H9 (cell line): Measurements from ENCODE around the gene ERCC8. TPM values are rescaled to one million over a fixed set of nuclear protein-coding genes. Genes with fewer than 3 reads are reported as not detected.
"Not testable (repeated sequence)": the region's sequence is repeated elsewhere in the genome, so short reads cannot be mapped to it uniquely, and the experiment has no call there.

Experiments used
- DNase-seq: peaks from one replicate; pipeline ENCODE4 v3.0.0-alpha.2; 2017
- H2AFZ ChIP-seq: one replicate; pipeline ENCODE4 v1.6.1; 2013; ENCODE audit warnings: mild to moderate bottlenecking, low read length, control low read depth, moderate library complexity
- H2AK5ac ChIP-seq: 2 replicates; pipeline ENCODE4 v1.6.1; 2013; ENCODE audit warnings: low read length, control low read depth, mixed read lengths; ENCODE audit not compliant: insufficient read length
- H2BK120ac ChIP-seq: one replicate; pipeline ENCODE4 v1.6.1; 2013; ENCODE audit warnings: low read depth, mild to moderate bottlenecking, low read length, control low read depth, inconsistent platforms; ENCODE audit not compliant: poor library complexity, severe bottlenecking
- H2BK12ac ChIP-seq: 2 replicates; pipeline ENCODE4 v1.6.1; 2013; ENCODE audit warnings: low read length, control low read depth, mixed read lengths, low read depth; ENCODE audit not compliant: insufficient read length
- H2BK15ac ChIP-seq: 2 replicates; pipeline ENCODE4 v1.6.1; 2013; ENCODE audit warnings: low read depth, low read length, control low read depth
- H2BK20ac ChIP-seq: one replicate; pipeline ENCODE4 v1.6.1; 2013; ENCODE audit warnings: low read depth, mild to moderate bottlenecking, low read length, control low read depth, inconsistent platforms; ENCODE audit not compliant: poor library complexity, severe bottlenecking
- H2BK5ac ChIP-seq: 2 replicates; pipeline ENCODE4 v1.6.1; 2013; ENCODE audit warnings: low read length, control low read depth, mixed read lengths; ENCODE audit not compliant: insufficient read length
- H3K14ac ChIP-seq: 2 replicates; pipeline ENCODE4 v1.6.1; 2013; ENCODE audit warnings: low read length, control low read depth; ENCODE audit not compliant: insufficient read depth
- H3K18ac ChIP-seq: 2 replicates; pipeline ENCODE4 v1.6.1; 2013; ENCODE audit warnings: low read depth, mild to moderate bottlenecking, mixed read lengths, low read length, control low read depth; ENCODE audit not compliant: insufficient read length
- H3K23ac ChIP-seq: 2 replicates; pipeline ENCODE4 v1.6.1; 2013; ENCODE audit warnings: low read length, control low read depth, mixed read lengths, low read depth; ENCODE audit not compliant: insufficient read length
- H3K23me2 ChIP-seq: 2 replicates; pipeline ENCODE4 v1.6.1; 2013; ENCODE audit warnings: low read depth, mild to moderate bottlenecking, mixed read lengths, low read length, control low read depth; ENCODE audit not compliant: insufficient read length, poor library complexity, severe bottlenecking
- H3K27ac ChIP-seq: 2 replicates; pipeline ENCODE4 v1.5.1; 2013; ENCODE audit warnings: low read length, control low read depth, mixed read lengths, low read depth; ENCODE audit not compliant: insufficient read length
- H3K27me3 ChIP-seq: 2 replicates; pipeline ENCODE4 v1.6.1; 2013; ENCODE audit warnings: low read length, control low read depth, inconsistent platforms; ENCODE audit not compliant: insufficient read depth
- H3K4ac ChIP-seq: 2 replicates; pipeline ENCODE4 v1.6.1; 2013; ENCODE audit warnings: low read depth, mild to moderate bottlenecking, control low read depth, inconsistent platforms, low read length, moderate library complexity
- H3K4me1 ChIP-seq: 2 replicates; pipeline ENCODE4 v1.6.1; 2013; ENCODE audit warnings: low read length, control low read depth, inconsistent platforms; ENCODE audit not compliant: insufficient read depth
- H3K4me2 ChIP-seq: 2 replicates; pipeline ENCODE4 v1.6.1; 2013; ENCODE audit warnings: low read length, control low read depth, mixed read lengths; ENCODE audit not compliant: insufficient read length, insufficient read depth
- H3K56ac ChIP-seq: 2 replicates; pipeline ENCODE4 v1.6.1; 2013; ENCODE audit warnings: low read depth, mild to moderate bottlenecking, mixed read lengths, low read length, control low read depth; ENCODE audit not compliant: insufficient read length
- H3K79me1 ChIP-seq: 2 replicates; pipeline ENCODE4 v1.6.1; 2013; ENCODE audit warnings: low read depth, mild to moderate bottlenecking, moderate library complexity, low read length, control low read depth, inconsistent platforms; ENCODE audit not compliant: insufficient read depth, poor library complexity, severe bottlenecking
- H3K79me2 ChIP-seq: 2 replicates; pipeline ENCODE4 v1.6.1; 2013; ENCODE audit warnings: low read length, control low read depth, inconsistent platforms; ENCODE audit not compliant: insufficient read depth
- H3K9ac ChIP-seq: 2 replicates; pipeline ENCODE4 v1.6.1; 2013; ENCODE audit warnings: low read length, control low read depth, mixed read lengths; ENCODE audit not compliant: insufficient read length; ENCODE audit errors: extremely low read depth
- H3K9me3 ChIP-seq: one replicate; pipeline ENCODE4 v1.6.1; 2013; ENCODE audit warnings: low read depth, low read length, inconsistent platforms; ENCODE audit not compliant: control insufficient read depth
- H3T11ph ChIP-seq: one replicate; pipeline ENCODE4 v1.6.1; 2013; ENCODE audit warnings: mild to moderate bottlenecking, low read length, control low read depth, inconsistent platforms
- H4K20me1 ChIP-seq: one replicate; pipeline ENCODE4 v1.6.1; 2013; ENCODE audit not compliant: control insufficient read depth, insufficient read length, insufficient read depth
- H4K5ac ChIP-seq: 2 replicates; pipeline ENCODE4 v1.6.1; 2013; ENCODE audit warnings: low read depth, mild to moderate bottlenecking, mixed read lengths, low read length, control low read depth; ENCODE audit not compliant: insufficient read length
- H4K8ac ChIP-seq: replicated peaks from 2 replicates; pipeline ENCODE4 v1.6.1; 2013; ENCODE audit warnings: low read length, control low read depth, mixed read lengths, low read depth; ENCODE audit not compliant: insufficient read length
- H4K91ac ChIP-seq: 2 replicates; pipeline ENCODE4 v1.6.1; 2013; ENCODE audit warnings: low read depth, mild to moderate bottlenecking, moderate library complexity, mixed read lengths, low read length, control low read depth; ENCODE audit not compliant: insufficient read length
- H3K27ac Mint-ChIP-seq, 3 experiments: 2 replicates in 2 of 3; 3 replicates in 1 of 3; pipeline ENCODE4 v1.8.0; 2020 to 2021; ENCODE audit warnings: mixed read lengths in 3 of 3, mild to moderate bottlenecking in 1 of 3, moderate library complexity in 1 of 3
- H3K27me3 Mint-ChIP-seq: 2 replicates; pipeline ENCODE4 v1.8.0; 2021; ENCODE audit warnings: low read depth, mild to moderate bottlenecking, moderate library complexity, mixed read lengths
- H3K36me3 Mint-ChIP-seq, 3 experiments: 2 replicates in 2 of 3; 3 replicates in 1 of 3; pipeline ENCODE4 v1.8.0; 2020 to 2021; ENCODE audit warnings: low read depth in 3 of 3, mixed read lengths in 3 of 3; ENCODE audit not compliant: insufficient read depth in 1 of 3
- H3K4me1 Mint-ChIP-seq, 2 experiments: 2 replicates each; pipeline ENCODE4 v1.8.0; 2020; ENCODE audit warnings: mixed read lengths in 2 of 2
- H3K4me3 Mint-ChIP-seq, 2 experiments: 2 replicates in 1 of 2; 3 replicates in 1 of 2; pipeline ENCODE4 v1.8.0; 2020 to 2021; ENCODE audit warnings: mild to moderate bottlenecking in 2 of 2, mixed read lengths in 2 of 2, moderate library complexity in 1 of 2
- H3K9me3 Mint-ChIP-seq, 2 experiments: 2 replicates in 1 of 2; 3 replicates in 1 of 2; pipeline ENCODE4 v1.8.0; 2020; ENCODE audit warnings: mild to moderate bottlenecking in 2 of 2, mixed read lengths in 2 of 2, moderate library complexity in 1 of 2
- WGBS: extraction: QIAGEN DNeasy Blood & Tissue Kit; methylation state at CpG from one replicate; pipeline ENCODE4 v1.1.7; 2013; ENCODE audit warnings: missing lambda C conversion rate, low lambda C conversion rate, mixed read lengths; ENCODE audit not compliant: insufficient read length; ENCODE audit errors: extremely low coverage; 5-methylcytosine and 5-hydroxymethylcytosine counted together
- total RNA-seq: library from RNA; stranded (reverse); gene quantifications from 2 replicates; pipeline ENCODE4 v1.2.1, GENCODE V29; 2021
- TF ChIP-seq, protein P1 (sequence below): fragments of 200-600 bp; sonication (generic); conservative IDR thresholded peaks from 3 replicates; pipeline ENCODE4 v1.8.0; 2021; ENCODE audit warnings: antibody characterized with exemption, mild to moderate bottlenecking

The ERCC8 gene
- total RNA-seq, 1 experiment from 2014 or later, result 18.0 TPM

DNA sequence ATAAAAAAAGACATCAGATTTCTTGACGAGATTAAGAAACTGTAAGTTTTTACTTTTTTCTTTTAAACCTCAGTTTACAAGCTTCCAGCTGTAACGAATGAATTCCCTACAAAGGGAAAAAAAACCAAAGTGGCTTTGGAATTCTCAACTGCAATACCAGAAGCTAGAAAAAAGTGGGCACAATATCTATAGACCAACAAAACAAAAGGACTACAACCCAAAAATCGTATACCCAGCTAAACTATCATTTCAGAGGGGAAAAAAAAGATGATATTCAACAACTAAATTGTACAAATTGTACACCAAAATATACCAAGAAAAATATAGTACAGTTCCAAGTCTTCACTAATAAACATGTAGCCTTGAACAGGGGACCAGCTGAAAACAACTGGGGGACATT lies 74.0 kb downstream of the ERCC8 start:
- H3K9me3 ChIP-seq, result no peaks in the 10 kb centered on the region
- no peak overlapping the region for H3K27ac ChIP-seq
- no peak overlapping the region for H3K23ac ChIP-seq
- no peak overlapping the region for H2BK15ac ChIP-seq
- no CpG with 5 or more reads among the region's 3 CpGs for WGBS
- no peak overlapping the region for H3K14ac ChIP-seq
- no peak overlapping the region for H2AK5ac ChIP-seq
- H3K79me2 ChIP-seq, result no peaks in the 10 kb centered on the region
- H3K79me1 ChIP-seq, result no peaks in the 10 kb centered on the region
- H3K4me3 Mint-ChIP-seq, result no peak overlapping the region
- no peak overlapping the region for H3K56ac ChIP-seq
- H4K91ac ChIP-seq, result no peak overlapping the region
- DNase-seq, result no peak
- H4K20me1 ChIP-seq, result no peaks in the 10 kb centered on the region
- no peak overlapping the region for H3K4ac ChIP-seq
- no peak overlapping the region for H4K5ac ChIP-seq
- H3K4me1 ChIP-seq, result no peaks in the 10 kb centered on the region
- H3K27ac Mint-ChIP-seq, result no peak overlapping the region
- no peak overlapping the region for H3K18ac ChIP-seq
- H3K36me3 Mint-ChIP-seq, result peaks cover 12 to 20% (median 17%) of the 10 kb centered on the region in 3 experiments
- no peak overlapping the region for H3T11ph ChIP-seq
- H3K27me3 Mint-ChIP-seq, result no peaks in the 10 kb centered on the region
- H2BK120ac ChIP-seq, result no peak overlapping the region
- no peak overlapping the region for H3K9ac ChIP-seq
- no peak overlapping the region for H2BK20ac ChIP-seq
- H3K4me1 Mint-ChIP-seq, result no peaks in the 10 kb centered on the region
- no peak overlapping the region for H4K8ac ChIP-seq
- TF ChIP-seq, protein P1, sequence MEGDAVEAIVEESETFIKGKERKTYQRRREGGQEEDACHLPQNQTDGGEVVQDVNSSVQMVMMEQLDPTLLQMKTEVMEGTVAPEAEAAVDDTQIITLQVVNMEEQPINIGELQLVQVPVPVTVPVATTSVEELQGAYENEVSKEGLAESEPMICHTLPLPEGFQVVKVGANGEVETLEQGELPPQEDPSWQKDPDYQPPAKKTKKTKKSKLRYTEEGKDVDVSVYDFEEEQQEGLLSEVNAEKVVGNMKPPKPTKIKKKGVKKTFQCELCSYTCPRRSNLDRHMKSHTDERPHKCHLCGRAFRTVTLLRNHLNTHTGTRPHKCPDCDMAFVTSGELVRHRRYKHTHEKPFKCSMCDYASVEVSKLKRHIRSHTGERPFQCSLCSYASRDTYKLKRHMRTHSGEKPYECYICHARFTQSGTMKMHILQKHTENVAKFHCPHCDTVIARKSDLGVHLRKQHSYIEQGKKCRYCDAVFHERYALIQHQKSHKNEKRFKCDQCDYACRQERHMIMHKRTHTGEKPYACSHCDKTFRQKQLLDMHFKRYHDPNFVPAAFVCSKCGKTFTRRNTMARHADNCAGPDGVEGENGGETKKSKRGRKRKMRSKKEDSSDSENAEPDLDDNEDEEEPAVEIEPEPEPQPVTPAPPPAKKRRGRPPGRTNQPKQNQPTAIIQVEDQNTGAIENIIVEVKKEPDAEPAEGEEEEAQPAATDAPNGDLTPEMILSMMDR, result no peak
- H3K9me3 Mint-ChIP-seq, result peaks cover 13 to 17% of the 10 kb centered on the region in 2 experiments
- no peak overlapping the region for H3K4me2 ChIP-seq
- no peak overlapping the region for H2BK5ac ChIP-seq
- no peak overlapping the region for H2BK12ac ChIP-seq
- H2AFZ ChIP-seq, result no peak overlapping the region
- no peaks in the 10 kb centered on the region for H3K27me3 ChIP-seq
- H3K23me2 ChIP-seq, result no peaks in the 10 kb centered on the region

DNA sequence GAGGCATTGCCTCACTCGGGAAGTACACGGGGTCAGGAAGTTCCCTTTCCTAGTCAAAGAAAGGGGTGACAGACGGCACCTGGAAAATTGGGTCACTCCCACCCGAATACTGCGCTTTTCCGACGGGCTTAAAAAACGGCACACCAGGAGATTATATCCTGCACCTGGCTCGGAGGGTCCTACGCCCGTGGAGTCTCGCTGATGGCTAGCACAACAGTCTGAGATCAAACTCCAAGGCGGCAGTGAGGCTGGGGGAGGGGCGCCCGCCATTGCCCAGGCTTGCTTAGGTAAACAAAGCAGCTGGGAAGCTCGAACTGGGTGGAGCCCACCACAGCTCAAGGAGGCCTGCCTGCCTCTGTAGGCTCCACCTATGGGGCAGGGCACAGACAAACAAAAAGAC lies 84.3 kb downstream of the ERCC8 start:
- Mint-ChIP-seq H3K36me3 (peaks cover 7 to 27% (median 20%) of the 10 kb centered on the region in 3 experiments; a peak in 6 of 7 replicates), H3K9me3 (peaks cover 22 to 29% of the 10 kb centered on the region in 2 experiments)
- not testable (repeated sequence) for H4K8ac ChIP-seq, H3K27ac Mint-ChIP-seq, H3K23ac ChIP-seq, H3T11ph ChIP-seq, H3K4ac ChIP-seq, H3K27ac ChIP-seq, H3K79me1 ChIP-seq, H2BK20ac ChIP-seq, H3K4me1 ChIP-seq, H3K27me3 Mint-ChIP-seq, H3K56ac ChIP-seq, H3K18ac ChIP-seq, H2BK15ac ChIP-seq, H4K91ac ChIP-seq, H4K20me1 ChIP-seq, H3K23me2 ChIP-seq, DNase-seq, H2AFZ ChIP-seq, H3K4me2 ChIP-seq, H2BK120ac ChIP-seq, H2BK5ac ChIP-seq, H2BK12ac ChIP-seq, H3K9me3 ChIP-seq, H3K14ac ChIP-seq, H4K5ac ChIP-seq, H3K9ac ChIP-seq, H3K4me1 Mint-ChIP-seq, H3K27me3 ChIP-seq, H2AK5ac ChIP-seq, H3K79me2 ChIP-seq, H3K4me3 Mint-ChIP-seq
- WGBS, result no CpG with 5 or more reads among the region's 16 CpGs
